OCI-LY3 (cell line): ENCODE measurements around the gene ADSS1.

Experiments
- CTCF ChIP-seq: fragments of 200-600, 300-600 bp; sonication (generic); IDR thresholded peaks from 2 replicates; pipeline ENCODE4 v1.5.1; 2014; ENCODE audit warnings: antibody characterized with exemption, low read length, low read depth
- EZH2phosphoT487 ChIP-seq: fragments of 200-600 bp; shearing (Covaris generic); IDR thresholded peaks from 2 replicates; pipeline ENCODE4 v1.6.1; 2018; ENCODE audit warnings: antibody characterized with exemption, mixed run types, low read depth

GRCh38 chr14:104695660-104696000, 28.4 kb upstream of the ADSS1 start:
- TF ChIP-seq CTCF (no peak), EZH2phosphoT487 (no peak)
